Measurements from ENCODE around the gene RTF1.
"Not testable (repeated sequence)": the region's sequence is repeated elsewhere in the genome, so short reads cannot be mapped to it uniquely, and the experiment has no call there.

Gene RTF1

DNA sequence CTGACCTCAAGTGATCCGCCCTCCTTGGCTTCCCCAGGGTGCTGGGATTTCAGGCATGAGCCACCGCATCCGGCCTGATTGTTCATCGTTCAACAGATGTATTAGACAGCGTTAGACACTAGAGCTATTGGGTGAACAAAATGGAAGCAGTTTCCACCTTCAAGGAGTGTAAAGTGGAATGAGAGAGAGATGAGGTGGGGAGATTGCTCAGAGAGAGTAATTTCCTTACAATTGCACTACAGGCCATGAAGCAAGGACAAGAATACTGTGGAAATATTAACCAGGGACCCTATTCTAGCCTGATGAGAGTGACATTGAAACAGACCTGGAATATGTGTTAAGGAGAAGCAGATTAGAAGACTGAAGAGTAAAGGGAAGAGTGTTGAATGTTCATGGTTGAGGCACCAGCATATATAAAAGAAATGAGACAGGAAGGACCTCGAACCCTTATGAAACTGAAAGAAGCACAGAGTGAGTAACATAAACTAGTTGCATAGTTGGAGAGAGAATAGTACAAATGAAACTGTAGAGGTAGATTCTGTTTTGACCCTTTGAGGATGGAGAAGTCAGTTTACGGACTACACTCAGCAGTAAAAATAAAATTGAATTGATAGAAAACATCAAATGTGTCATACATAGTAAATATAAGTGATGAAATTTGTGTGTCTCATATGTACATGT lies 7.2 kb downstream of the RTF1 start:
- Mint-ChIP-seq H3K27ac (peak overlapping the region; percentile 30), H3K9me3 (ENCODE audit: low read depth) (no peaks in the 10 kb centered on the region), H3K27me3 (no peaks in the 10 kb centered on the region), H3K4me1 (ENCODE audit: low read depth) (peaks cover 33% of the 10 kb centered on the region), H3K36me3 (peaks cover 3% of the 10 kb centered on the region), H3K4me3 (peak overlapping the region; percentile 3)

GRCh38 chr15:41424809-41425208 lies 7.9 kb downstream of the RTF1 start:
- peaks cover 36% of the 10 kb centered on the region for H3K4me1 Mint-ChIP-seq (ENCODE audit: low read depth)
- no peaks in the 10 kb centered on the region for H3K27me3 Mint-ChIP-seq
- peak overlapping the region; percentile 3 for H3K4me3 Mint-ChIP-seq
- peak overlapping the region; percentile 30 for H3K27ac Mint-ChIP-seq
- H3K9me3 Mint-ChIP-seq (ENCODE audit: low read depth) = no peaks in the 10 kb centered on the region
- peaks cover 3% of the 10 kb centered on the region for H3K36me3 Mint-ChIP-seq

DNA sequence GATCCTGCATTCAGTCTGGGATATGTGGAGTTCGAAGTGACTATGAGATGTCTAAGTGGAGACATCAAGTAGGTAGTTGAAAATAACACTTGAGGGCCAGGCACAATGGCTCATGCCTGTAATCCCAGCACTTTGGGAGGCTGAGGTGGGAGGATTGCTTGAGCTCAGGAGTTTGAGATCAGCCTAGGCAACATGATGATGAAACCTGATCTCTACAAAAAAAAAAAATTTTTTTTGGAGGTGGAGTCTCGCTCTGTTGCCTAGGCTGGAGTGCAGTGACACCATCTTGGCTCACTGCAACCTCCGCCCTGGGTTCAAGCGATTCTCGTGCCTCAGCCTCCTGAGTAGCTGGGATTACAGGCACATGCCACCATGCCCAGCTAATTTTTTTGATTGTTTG lies 9.0 kb downstream of the RTF1 start:
- not testable (repeated sequence) for H3K27me3 Mint-ChIP-seq; H3K27ac Mint-ChIP-seq; H3K4me3 Mint-ChIP-seq; H3K9me3 Mint-ChIP-seq (ENCODE audit: low read depth); H3K36me3 Mint-ChIP-seq
- peaks cover 27% of the 10 kb centered on the region for H3K4me1 Mint-ChIP-seq (ENCODE audit: low read depth)

GRCh38 chr15:41429003-41429890 lies 12.4 kb downstream of the RTF1 start:
- Mint-ChIP-seq H3K4me3 (peak overlapping the region; percentile 33), H3K36me3 (peaks cover 3% of the 10 kb centered on the region), H3K9me3 (ENCODE audit: low read depth) (no peaks in the 10 kb centered on the region), H3K27ac (peak overlapping the region; percentile 81), H3K4me1 (ENCODE audit: low read depth) (peaks cover 17% of the 10 kb centered on the region), H3K27me3 (no peaks in the 10 kb centered on the region)

- no peaks in the 10 kb centered on the region for H3K9me3 Mint-ChIP-seq (ENCODE audit: low read depth)
- H3K4me1 Mint-ChIP-seq (ENCODE audit: low read depth) = peaks cover 10% of the 10 kb centered on the region
- peak overlapping the region; percentile 34 for H3K27ac Mint-ChIP-seq
- no peaks in the 10 kb centered on the region for H3K27me3 Mint-ChIP-seq
- no peak overlapping the region for H3K4me3 Mint-ChIP-seq
- no peaks in the 10 kb centered on the region for H3K36me3 Mint-ChIP-seq
These were observed 18.3 kb downstream of the RTF1 start for GRCh38 chr15:41435037-41435786.

- Mint-ChIP-seq H3K4me1 (ENCODE audit: low read depth) (peaks cover 10% of the 10 kb centered on the region), H3K36me3 (peaks cover 6% of the 10 kb centered on the region), H3K27me3 (no peaks in the 10 kb centered on the region), H3K4me3 (no peak overlapping the region), H3K9me3 (ENCODE audit: low read depth) (no peaks in the 10 kb centered on the region), H3K27ac (peak overlapping the region; percentile 11)
These were observed 20.6 kb downstream of the RTF1 start for GRCh38 chr15:41437448-41437847.

- peaks cover 14% of the 10 kb centered on the region for H3K4me1 Mint-ChIP-seq (ENCODE audit: low read depth)
- H3K9me3 Mint-ChIP-seq (ENCODE audit: low read depth) = no peaks in the 10 kb centered on the region
- H3K27me3 Mint-ChIP-seq = no peaks in the 10 kb centered on the region
- peaks cover 6% of the 10 kb centered on the region for H3K36me3 Mint-ChIP-seq
- H3K4me3 Mint-ChIP-seq = no peak overlapping the region
- no peak overlapping the region for H3K27ac Mint-ChIP-seq
These were observed 21.3 kb downstream of the RTF1 start for GRCh38 chr15:41438206-41438605.

DNA sequence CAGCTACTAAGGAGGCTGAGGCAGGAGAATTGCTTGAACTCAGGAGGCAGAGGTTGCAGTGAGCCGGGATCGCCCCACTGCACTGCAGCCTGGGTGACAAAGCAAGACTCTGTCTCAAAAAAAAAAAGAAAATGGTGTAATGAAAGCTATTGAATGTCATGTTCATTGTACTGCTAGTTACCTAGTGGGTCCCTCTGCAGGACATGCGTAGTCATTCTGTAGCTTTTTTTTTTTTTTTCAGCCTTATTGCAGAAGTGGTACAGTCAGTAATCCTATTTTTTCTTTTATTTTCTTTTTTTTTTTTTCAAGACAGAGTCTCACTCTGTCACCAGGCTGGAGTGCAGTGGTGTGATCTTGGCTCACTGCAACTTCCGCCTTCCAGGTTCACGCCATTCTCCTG lies 21.9 kb downstream of the RTF1 start:
- not testable (repeated sequence) for H3K27me3 Mint-ChIP-seq; H3K27ac Mint-ChIP-seq; H3K9me3 Mint-ChIP-seq (ENCODE audit: low read depth)

GRCh38 chr15:41443275-41443674 lies 26.4 kb downstream of the RTF1 start:
- no peaks in the 10 kb centered on the region for H3K9me3 Mint-ChIP-seq (ENCODE audit: low read depth)
- peaks cover 14% of the 10 kb centered on the region for H3K4me1 Mint-ChIP-seq (ENCODE audit: low read depth)
- no peak overlapping the region for H3K4me3 Mint-ChIP-seq
- H3K27ac Mint-ChIP-seq = no peak overlapping the region
- no peaks in the 10 kb centered on the region for H3K27me3 Mint-ChIP-seq
- H3K36me3 Mint-ChIP-seq = peaks cover 8% of the 10 kb centered on the region

More for the DNA sequence above, 21.9 kb downstream of the RTF1 start:
- peaks cover 17% of the 10 kb centered on the region for H3K4me1 Mint-ChIP-seq (ENCODE audit: low read depth)
- not testable (repeated sequence) for H3K36me3 Mint-ChIP-seq, H3K4me3 Mint-ChIP-seq

GRCh38 chr15:41445399-41445798 lies 28.5 kb downstream of the RTF1 start:
- H3K4me3 Mint-ChIP-seq = no peak overlapping the region
- peaks cover 14% of the 10 kb centered on the region for H3K4me1 Mint-ChIP-seq (ENCODE audit: low read depth)
- H3K36me3 Mint-ChIP-seq = peaks cover 8% of the 10 kb centered on the region
- H3K27me3 Mint-ChIP-seq = no peaks in the 10 kb centered on the region
- no peaks in the 10 kb centered on the region for H3K9me3 Mint-ChIP-seq (ENCODE audit: low read depth)
- no peak overlapping the region for H3K27ac Mint-ChIP-seq

DNA sequence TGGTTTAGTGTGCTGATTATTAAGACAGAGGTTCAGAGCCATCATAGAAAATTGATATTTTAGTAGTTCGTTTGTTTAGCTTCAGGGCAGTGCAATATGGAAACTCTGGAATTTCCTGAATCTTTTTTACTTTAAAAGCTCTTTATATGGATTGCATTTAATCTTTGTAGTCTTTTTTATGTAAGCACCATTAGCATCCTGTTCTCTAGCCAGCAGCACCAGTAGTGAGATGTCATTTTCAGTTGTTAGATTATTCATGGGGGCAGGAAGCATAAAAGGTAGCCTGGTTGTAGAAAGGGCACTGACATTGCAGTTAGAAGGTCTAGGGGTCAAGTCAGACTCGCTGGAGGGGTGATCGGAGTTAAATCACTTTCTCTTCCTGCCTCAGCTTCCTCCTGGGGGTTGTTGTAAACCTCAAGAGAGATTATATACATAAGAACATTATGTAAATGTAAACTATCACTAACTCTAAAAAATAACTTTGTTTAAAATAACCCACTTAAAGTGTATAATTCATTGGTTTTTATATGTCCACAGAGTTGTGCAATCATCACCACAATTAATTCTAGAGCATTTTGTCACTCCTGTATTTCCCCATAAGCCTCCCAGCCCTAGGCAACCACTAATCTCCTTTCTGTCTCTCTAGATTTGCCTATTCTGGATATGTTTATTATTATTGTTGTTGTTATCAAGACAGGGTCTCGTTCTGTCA lies 45.3 kb downstream of the RTF1 start:
- Mint-ChIP-seq H3K9me3 (ENCODE audit: low read depth) (no peaks in the 10 kb centered on the region), H3K4me1 (ENCODE audit: low read depth) (no peaks in the 10 kb centered on the region), H3K27me3 (no peaks in the 10 kb centered on the region), H3K36me3 (peaks cover 12% of the 10 kb centered on the region), H3K4me3 (no peak overlapping the region), H3K27ac (no peak overlapping the region)

- Mint-ChIP-seq H3K9me3 (ENCODE audit: low read depth) (no peaks in the 10 kb centered on the region), H3K27me3 (no peaks in the 10 kb centered on the region), H3K36me3 (peaks cover 9% of the 10 kb centered on the region), H3K4me1 (ENCODE audit: low read depth) (no peaks in the 10 kb centered on the region), H3K27ac (no peak overlapping the region), H3K4me3 (no peak overlapping the region)
These were observed 48.1 kb downstream of the RTF1 start for GRCh38 chr15:41464889-41465580.

GRCh38 chr15:41465822-41466421 lies 49.0 kb downstream of the RTF1 start:
- no peak overlapping the region for H3K4me3 Mint-ChIP-seq
- H3K27ac Mint-ChIP-seq = no peak overlapping the region
- H3K9me3 Mint-ChIP-seq (ENCODE audit: low read depth) = no peaks in the 10 kb centered on the region
- no peaks in the 10 kb centered on the region for H3K4me1 Mint-ChIP-seq (ENCODE audit: low read depth)
- peaks cover 12% of the 10 kb centered on the region for H3K36me3 Mint-ChIP-seq
- H3K27me3 Mint-ChIP-seq = no peaks in the 10 kb centered on the region

DNA sequence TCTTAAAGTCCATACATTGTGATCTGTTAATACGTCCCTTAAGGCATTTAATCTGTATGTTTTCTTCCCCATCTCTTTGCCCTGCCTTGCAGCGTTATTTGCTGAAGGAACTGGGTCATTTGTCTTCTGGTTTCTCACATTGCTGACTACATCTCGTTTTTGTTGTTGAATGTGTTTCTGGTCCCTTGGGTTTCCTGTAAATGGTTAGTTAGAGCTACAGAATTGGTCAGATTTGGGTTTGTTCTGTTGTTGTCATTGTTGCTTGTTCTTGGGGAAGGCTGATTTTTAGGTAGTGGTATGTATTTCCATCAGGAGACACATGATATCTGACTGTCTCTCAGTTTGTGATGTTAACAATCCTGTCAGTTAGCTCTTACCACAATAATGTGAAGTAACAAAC lies 49.8 kb downstream of the RTF1 start:
- Mint-ChIP-seq H3K36me3 (peaks cover 13% of the 10 kb centered on the region), H3K9me3 (ENCODE audit: low read depth) (no peaks in the 10 kb centered on the region), H3K4me1 (ENCODE audit: low read depth) (no peaks in the 10 kb centered on the region), H3K27ac (no peak overlapping the region), H3K4me3 (no peak overlapping the region), H3K27me3 (no peaks in the 10 kb centered on the region)
